ENCODE measurements around the gene TBC1D23.

- TF ChIP-seq CTCF (IDR thresholded peaks at IDR 0.05; ENCODE audit: low read length) (no peak), EZH2 (IDR thresholded peaks at IDR 0.05; ENCODE audit: borderline replicate concordance, low read length) (no peak)
These were observed 34.3 kb downstream of the TBC1D23 start for GRCh38 chr3:100295089-100295488.
